Endothelial cell of umbilical vein (primary cell): ENCODE data around the gene IGSF5. TPM values are rescaled to one million over a fixed set of nuclear protein-coding genes. Genes with fewer than 3 reads are reported as not detected.

Experiments
- BruUV-seq: library from RNA; stranded (reverse); fragments of 400-500 nt; replicated peaks from 2 replicates; lab custom pipeline; 2021; lab: Mats Ljungman, UMichigan
- CTCF ChIA-PET: fragments of 300-600, 350-600 bp; sonication (Branson Sonifier 250); formaldehyde crosslinking; loops from one replicate; lab custom pipeline; 2021; ENCODE audit warnings: antibody characterized with exemption, inconsistent platforms; lab: Charles Lee
- POLR2A ChIA-PET: fragments of 300-600, 350-600 bp; sonication (Branson Sonifier 250); formaldehyde crosslinking; loops from one replicate; lab custom pipeline; 2021; ENCODE audit warnings: antibody characterized with exemption, inconsistent platforms; lab: Charles Lee
- DNase-seq: peaks from one replicate; pipeline ENCODE4 v3.0.0-alpha.2; 2011; ENCODE audit warnings: low read depth, low spot score
- FAIRE-seq: peaks from 2 replicates; lab custom pipeline; 2011; peaks lifted over from hg19 to GRCh38; lab: Jason Lieb, UNC
- H2AFZ ChIP-seq: 2 replicates; pipeline ENCODE4 v1.6.0; 2012; ENCODE audit warnings: low read depth, low read length, control low read depth, inconsistent platforms
- H3K27ac ChIP-seq: 2 replicates; pipeline ENCODE4 v1.5.1; 2011; ENCODE audit warnings: low read depth, mild to moderate bottlenecking, control low read depth, low read length, moderate library complexity; ENCODE audit not compliant: insufficient read depth
- H3K27me3 ChIP-seq, 2 experiments: 2 replicates each; pipeline versions ENCODE4 v1.6.0 to v1.6.1; 2011; ENCODE audit warnings: low read length in 2 of 2, mixed read lengths in 1 of 2; ENCODE audit not compliant: control insufficient read depth in 2 of 2, insufficient read depth in 2 of 2
- H3K36me3 ChIP-seq, 2 experiments: 2 replicates in 1 of 2; 3 replicates in 1 of 2; pipeline ENCODE4 v1.5.1; 2011; ENCODE audit warnings: low read length in 2 of 2, mild to moderate bottlenecking in 1 of 2, moderate library complexity in 1 of 2; ENCODE audit not compliant: control insufficient read depth in 2 of 2, insufficient read depth in 2 of 2; ENCODE audit errors: extremely low read depth in 1 of 2
- H3K4me1 ChIP-seq: 3 replicates; pipeline ENCODE4 v1.5.1; 2011; ENCODE audit warnings: mild to moderate bottlenecking, low read length; ENCODE audit not compliant: control insufficient read depth, insufficient read depth; ENCODE audit errors: extremely low read depth
- H3K4me2 ChIP-seq: 2 replicates; pipeline ENCODE4 v1.6.1; 2011; ENCODE audit warnings: low read length, control low read depth, mixed read lengths; ENCODE audit not compliant: insufficient read depth
- H3K4me3 ChIP-seq, 3 experiments: fragments of 200-600 bp in 1 of 3; sonication (generic), shearing (Covaris generic) in 1 of 3; replicated peaks in 1 of 3; 2 replicates each; pipeline ENCODE4 v1.5.1; 2011 to 2016; ENCODE audit warnings: control low read depth in 3 of 3, low read length in 3 of 3, mild to moderate bottlenecking in 2 of 3, inconsistent platforms in 1 of 3, low read depth in 1 of 3, moderate library complexity in 1 of 3; ENCODE audit not compliant: insufficient read depth in 1 of 3
- H3K79me2 ChIP-seq: 2 replicates; pipeline ENCODE4 v1.6.0; 2012; ENCODE audit warnings: low read length, inconsistent platforms; ENCODE audit not compliant: control insufficient read depth, insufficient read depth
- H3K9ac ChIP-seq: replicated peaks from 2 replicates; pipeline ENCODE3; 2011; ENCODE audit warnings: low read length, control low read depth; ENCODE audit not compliant: insufficient read depth; ENCODE audit errors: extremely low read depth
- H3K9me1 ChIP-seq: replicated peaks from 3 replicates; pipeline ENCODE4 v1.6.0; 2011; ENCODE audit warnings: mild to moderate bottlenecking, low read length; ENCODE audit not compliant: control insufficient read depth, insufficient read depth; ENCODE audit errors: extremely low read depth
- H3K9me3 ChIP-seq: replicated peaks from 2 replicates; pipeline ENCODE4 v1.5.1; 2012; ENCODE audit warnings: low read length, inconsistent platforms; ENCODE audit not compliant: control insufficient read depth, insufficient read depth
- H4K20me1 ChIP-seq: replicated peaks from 2 replicates; pipeline ENCODE3; 2011; ENCODE audit warnings: mild to moderate bottlenecking, low read length; ENCODE audit not compliant: control insufficient read depth, insufficient read depth; ENCODE audit errors: extremely low read depth
- CTCF ChIP-seq, 2 donors: IDR thresholded peaks; 1 replicate in 1 of 2; 2 replicates in 1 of 2; pipeline ENCODE4 v1.5.1; 2011; ENCODE audit warnings: low read length in 2 of 2, mild to moderate bottlenecking in 2 of 2, moderate library complexity in 2 of 2, control low read depth in 1 of 2, inconsistent platforms in 1 of 2, low read depth in 1 of 2; ENCODE audit not compliant: insufficient read depth in 1 of 2; ENCODE audit errors: extremely low read depth in 1 of 2
- EZH2 ChIP-seq: IDR thresholded peaks from 2 replicates; pipeline ENCODE4 v1.6.1; 2012; ENCODE audit warnings: borderline replicate concordance, low read depth, mild to moderate bottlenecking, moderate library complexity, low read length, inconsistent platforms; ENCODE audit not compliant: severe bottlenecking
- FOS ChIP-seq: IDR thresholded peaks from 2 replicates; pipeline ENCODE4 v1.6.1; 2011; ENCODE audit warnings: mild to moderate bottlenecking, low read length, moderate library complexity, borderline replicate concordance; ENCODE audit not compliant: insufficient read depth
- GATA2 ChIP-seq: IDR thresholded peaks from 2 replicates; pipeline ENCODE4 v1.7.0; 2011; ENCODE audit warnings: low read depth, mild to moderate bottlenecking, moderate library complexity, mixed read lengths, low read length; ENCODE audit not compliant: insufficient read length, insufficient read depth
- JUN ChIP-seq: IDR thresholded peaks from 2 replicates; pipeline ENCODE4 v1.6.1; 2011; ENCODE audit warnings: borderline replicate concordance, low read depth; ENCODE audit not compliant: insufficient read length, insufficient read depth
- MAX ChIP-seq: IDR thresholded peaks from 2 replicates; pipeline ENCODE4 v1.6.1; 2011; ENCODE audit not compliant: insufficient read depth, insufficient read length
- MYC ChIP-seq: IDR thresholded peaks from one replicate; pipeline ENCODE4 v1.6.1; 2011; ENCODE audit warnings: mild to moderate bottlenecking, low read depth, low read length
- POLR2A ChIP-seq: IDR thresholded peaks from 2 replicates; pipeline ENCODE4 v1.6.1; 2012; ENCODE audit warnings: low read depth, mild to moderate bottlenecking, control low read depth, low read length
- POLR2AphosphoS5 ChIP-seq: IDR thresholded peaks from 2 replicates; pipeline ENCODE4 v1.6.1; 2012; ENCODE audit warnings: low read depth, mild to moderate bottlenecking, control low read depth, low read length, moderate library complexity; ENCODE audit not compliant: insufficient read depth
- dilution Hi-C: fragments of 300-500 bp; cut with MboI; formaldehyde crosslinking; loops from one replicate; pipeline ENCODE4 v1.15.0; 2019; ENCODE audit warnings: low sequenced_read_pairs; ENCODE audit not compliant: extremely low pct_ligation_motif_present
- intact Hi-C: fragments of 100-400 bp; cut with micrococcal nuclease; formaldehyde crosslinking; loops from one replicate; pipeline ENCODE4 v1.10.0; 2022
- polyA plus RNA-seq, 4 experiments: library from polyadenylated mRNA; depleted of rRNA in 3 of 4; stranded (reverse) in 3 of 4; unstranded in 1 of 4; fragments of >200 nt; gene quantifications; 2 replicates each; pipeline versions ENCODE4 v1.2.1 to v1.2.3, GENCODE V29; 2011 to 2012; ENCODE audit warnings: missing spikeins in 1 of 4
- total RNA-seq: library from RNA; stranded (reverse); gene quantifications from 2 replicates; pipeline ENCODE4 v1.2.3, GENCODE V29; 2021

Gene IGSF5
- total and polyA plus RNA-seq, 2 donors (not counting 3 experiments of a cell fraction or from before 2014, with no cell fraction given): not detected

DNA sequence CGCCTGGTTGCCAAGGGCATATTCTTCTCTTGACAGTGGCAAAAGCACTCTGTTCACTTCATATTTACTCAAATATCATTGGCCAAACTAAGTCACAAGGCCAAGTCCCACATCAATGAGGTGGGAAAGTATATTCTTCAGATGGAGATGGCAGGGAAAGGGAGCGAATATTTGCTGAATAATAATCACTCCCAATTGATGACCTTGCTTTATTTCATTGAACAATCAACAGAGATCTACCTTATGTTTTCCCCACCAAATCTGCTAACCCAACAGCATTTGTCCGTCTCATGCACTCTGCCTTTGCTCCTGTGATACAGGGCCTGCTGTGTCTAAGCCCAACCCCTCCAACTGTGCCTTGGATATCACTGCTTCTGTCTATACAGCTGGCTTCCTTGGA lies 77.1 kb downstream of the IGSF5 start:
- H3K4me1 ChIP-seq: no peaks in the 10 kb centered on the region
- intact Hi-C loops (no loop called here), dilution Hi-C loops (no loop called here)
- no peak overlapping the region for H3K9ac ChIP-seq
- no peak for DNase-seq
- ChIA-PET CTCF (no interaction called here), POLR2A (no interaction called here)
- BruUV-seq: no TSS peak
- no peak overlapping the region for H3K27ac ChIP-seq
- H2AFZ ChIP-seq: no peak overlapping the region
- TF ChIP-seq FOS (no peak), CTCF (IDR thresholded peaks at IDR 0.05; ENCODE audit: extremely low read depth in 1 of 2, insufficient read depth in 1 of 2, low read depth in 1 of 2, low read length in 2 of 2) (no peak), POLR2AphosphoS5 (no peak), JUN (no peak), MYC (no peak), EZH2 (no peak), GATA2 (no peak), MAX (no peak), POLR2A (no peak)
- no peaks in the 10 kb centered on the region for H3K27me3 ChIP-seq
- no peaks in the 10 kb centered on the region for H3K79me2 ChIP-seq
- no peaks in the 10 kb centered on the region for H3K9me3 ChIP-seq
- no peaks in the 10 kb centered on the region for H4K20me1 ChIP-seq
- no peaks in the 10 kb centered on the region for H3K9me1 ChIP-seq
- no peak for FAIRE-seq
- no peaks in the 10 kb centered on the region for H3K36me3 ChIP-seq
- no peak overlapping the region for H3K4me3 ChIP-seq
- H3K4me2 ChIP-seq: no peak overlapping the region
